ENCODE measurements around the gene DAAM1. TPM values are rescaled to one million over a fixed set of nuclear protein-coding genes. Genes with fewer than 3 reads are reported as not detected.

Gene DAAM1
- total and polyA plus RNA-seq, 2 donors (not counting 1 experiment from before 2014, with no cell fraction given) = 11.2 to 34.3 TPM

DNA sequence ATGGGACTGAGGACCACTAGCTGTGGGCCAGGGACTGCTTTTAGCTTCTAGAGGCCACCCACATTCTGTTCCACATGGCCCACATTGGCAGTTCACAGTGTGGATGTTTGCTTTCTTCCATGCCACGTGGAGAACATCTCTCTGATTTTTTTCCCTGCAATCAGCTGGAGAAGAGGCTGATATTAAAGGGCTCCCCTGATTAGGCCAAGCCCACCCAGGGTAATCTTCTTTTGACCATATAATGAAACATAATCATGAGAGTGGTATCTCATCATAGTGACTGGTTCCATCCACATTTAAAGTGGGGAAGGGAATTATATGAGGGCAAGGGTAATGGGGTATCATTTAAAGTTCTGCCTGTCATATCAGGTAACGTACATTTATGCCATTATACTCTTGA lies 15.8 kb downstream of the DAAM1 start:
- no CpG with 5 or more reads among the region's 2 CpGs for WGBS (ENCODE audit: insufficient coverage)
- Histone ChIP-seq H3K4me2 (replicated peaks; ENCODE audit: low read depth, low read length, poor library complexity, severe bottlenecking) (no peak overlapping the region), H4K20me1 (ENCODE audit: control insufficient read depth, insufficient read depth, low read length, poor library complexity, severe bottlenecking) (peaks cover 8% of the 10 kb centered on the region), H3K9me3 (ENCODE audit: control extremely low read depth in 1 of 3, control insufficient read depth in 2 of 3, insufficient read depth in 1 of 3, low read length in 2 of 3) (no peaks in the 10 kb centered on the region), H3K4me3 (ENCODE audit: control extremely low read depth in 1 of 5, extremely low read depth in 1 of 5, insufficient read depth in 1 of 5, low read depth in 2 of 5, low read length in 4 of 5) (no peak overlapping the region), H3K36me3 (replicated peaks in 1 of 2; ENCODE audit: control extremely low read depth in 1 of 2, control insufficient read depth in 1 of 2, extremely low read depth in 1 of 2, insufficient read depth in 2 of 2, low read length in 1 of 2) (no peaks in the 10 kb centered on the region), H3K27ac (ENCODE audit: low read length in 2 of 2) (no peak overlapping the region), H3K9ac (ENCODE audit: low read length) (no peak overlapping the region), H3K27me3 (replicated peaks in 1 of 4; ENCODE audit: control extremely low read depth in 1 of 4, control insufficient read depth in 3 of 4, insufficient read depth in 4 of 4, low read length in 3 of 4) (no peaks in the 10 kb centered on the region), H3K79me2 (ENCODE audit: control insufficient read depth, insufficient read depth, low read length) (peaks cover 51% of the 10 kb centered on the region), H3K4me1 (ENCODE audit: control insufficient read depth in 2 of 2, insufficient read depth in 2 of 2, low read length in 2 of 2) (no peaks in the 10 kb centered on the region), H2AFZ (ENCODE audit: insufficient read depth, low read depth, low read length, poor library complexity, severe bottlenecking) (no peak overlapping the region)
- Mint-ChIP-seq H3K27ac (no peak overlapping the region), H3K4me1 (peaks cover 18% of the 10 kb centered on the region), H3K4me3 (no peak overlapping the region), H3K9me3 (ENCODE audit: insufficient read depth) (no peaks in the 10 kb centered on the region), H3K27me3 (no peaks in the 10 kb centered on the region)
- CTCF ChIA-PET = no interaction called here
- DNase-seq (no peak), ATAC-seq (ENCODE audit: low read depth) (no peak)
- intact Hi-C loops (cut with micrococcal nuclease) = no loop called here
- POLR2A ChIA-PET = no interaction called here
- TF ChIP-seq, protein P1, sequence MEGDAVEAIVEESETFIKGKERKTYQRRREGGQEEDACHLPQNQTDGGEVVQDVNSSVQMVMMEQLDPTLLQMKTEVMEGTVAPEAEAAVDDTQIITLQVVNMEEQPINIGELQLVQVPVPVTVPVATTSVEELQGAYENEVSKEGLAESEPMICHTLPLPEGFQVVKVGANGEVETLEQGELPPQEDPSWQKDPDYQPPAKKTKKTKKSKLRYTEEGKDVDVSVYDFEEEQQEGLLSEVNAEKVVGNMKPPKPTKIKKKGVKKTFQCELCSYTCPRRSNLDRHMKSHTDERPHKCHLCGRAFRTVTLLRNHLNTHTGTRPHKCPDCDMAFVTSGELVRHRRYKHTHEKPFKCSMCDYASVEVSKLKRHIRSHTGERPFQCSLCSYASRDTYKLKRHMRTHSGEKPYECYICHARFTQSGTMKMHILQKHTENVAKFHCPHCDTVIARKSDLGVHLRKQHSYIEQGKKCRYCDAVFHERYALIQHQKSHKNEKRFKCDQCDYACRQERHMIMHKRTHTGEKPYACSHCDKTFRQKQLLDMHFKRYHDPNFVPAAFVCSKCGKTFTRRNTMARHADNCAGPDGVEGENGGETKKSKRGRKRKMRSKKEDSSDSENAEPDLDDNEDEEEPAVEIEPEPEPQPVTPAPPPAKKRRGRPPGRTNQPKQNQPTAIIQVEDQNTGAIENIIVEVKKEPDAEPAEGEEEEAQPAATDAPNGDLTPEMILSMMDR (IDR thresholded peaks at IDR 0.05) = no peak
- no peak for TF ChIP-seq EZH2 (IDR thresholded peaks at IDR 0.05; ENCODE audit: borderline replicate concordance, insufficient read depth, low read depth, low read length, poor library complexity, severe bottlenecking)

DNA sequence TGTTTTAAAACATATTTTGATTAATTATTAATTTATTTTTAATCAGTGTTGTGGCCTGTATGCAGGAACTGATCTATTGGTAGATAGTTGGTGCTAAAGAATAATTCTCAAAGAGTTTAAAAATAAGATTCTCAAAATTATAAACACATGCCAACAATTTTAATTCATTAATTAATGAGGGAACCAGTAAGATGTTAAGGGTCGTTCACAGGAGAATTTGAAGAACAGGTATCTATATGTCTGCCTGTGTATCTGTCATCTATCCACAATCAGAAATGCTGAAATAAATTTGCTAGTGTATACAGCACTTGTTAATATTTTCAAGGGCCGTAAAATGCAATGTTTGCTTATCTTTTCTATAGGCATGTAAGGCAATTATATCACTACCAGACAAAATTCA lies 18.4 kb downstream of the DAAM1 start:
- ATAC-seq (ENCODE audit: low read depth) (no peak), DNase-seq (no peak)
- H4K20me1 ChIP-seq (ENCODE audit: control insufficient read depth, insufficient read depth, low read length, poor library complexity, severe bottlenecking) = no peaks in the 10 kb centered on the region
- H3K79me2 ChIP-seq (ENCODE audit: control insufficient read depth, insufficient read depth, low read length) = peaks cover 31% of the 10 kb centered on the region
- Mint-ChIP-seq H3K9me3 (ENCODE audit: insufficient read depth) (no peaks in the 10 kb centered on the region), H3K4me3 (no peak overlapping the region), H3K27me3 (no peaks in the 10 kb centered on the region), H3K27ac (no peak overlapping the region), H3K4me1 (peaks cover 26% of the 10 kb centered on the region)
- no peaks in the 10 kb centered on the region for H3K36me3 ChIP-seq (replicated peaks in 1 of 2; ENCODE audit: control extremely low read depth in 1 of 2, control insufficient read depth in 1 of 2, extremely low read depth in 1 of 2, insufficient read depth in 2 of 2, low read length in 1 of 2)
- TF ChIP-seq, protein P1 (IDR thresholded peaks at IDR 0.05) = no peak
- no peak for TF ChIP-seq EZH2 (IDR thresholded peaks at IDR 0.05; ENCODE audit: borderline replicate concordance, insufficient read depth, low read depth, low read length, poor library complexity, severe bottlenecking)
- H3K9me3 ChIP-seq (ENCODE audit: control extremely low read depth in 1 of 3, control insufficient read depth in 2 of 3, insufficient read depth in 1 of 3, low read length in 2 of 3) = no peaks in the 10 kb centered on the region
- WGBS (ENCODE audit: insufficient coverage) = no CpG with 5 or more reads among the region's 2 CpGs
- no peak overlapping the region for H3K4me3 ChIP-seq (ENCODE audit: control extremely low read depth in 1 of 5, extremely low read depth in 1 of 5, insufficient read depth in 1 of 5, low read depth in 2 of 5, low read length in 4 of 5)
- ChIA-PET POLR2A (no interaction called here), CTCF (no interaction called here)
- H2AFZ ChIP-seq (ENCODE audit: insufficient read depth, low read depth, low read length, poor library complexity, severe bottlenecking) = no peak overlapping the region
- no peaks in the 10 kb centered on the region for H3K27me3 ChIP-seq (replicated peaks in 1 of 4; ENCODE audit: control extremely low read depth in 1 of 4, control insufficient read depth in 3 of 4, insufficient read depth in 4 of 4, low read length in 3 of 4)
- H3K27ac ChIP-seq (ENCODE audit: low read length in 2 of 2) = no peak overlapping the region
- no peak overlapping the region for H3K4me2 ChIP-seq (replicated peaks; ENCODE audit: low read depth, low read length, poor library complexity, severe bottlenecking)
- no peaks in the 10 kb centered on the region for H3K4me1 ChIP-seq (ENCODE audit: control insufficient read depth in 2 of 2, insufficient read depth in 2 of 2, low read length in 2 of 2)
- no peak overlapping the region for H3K9ac ChIP-seq (ENCODE audit: low read length)
- intact Hi-C loops (cut with micrococcal nuclease) = no loop called here
